Transverse colon (tissue), 4 donors: ENCODE measurements around the gene EXOC5.

Experiments used
- CTCF ChIP-seq, 5 experiments: fragments of 200-600 bp in 3 of 5; fragments of 450-650 bp in 2 of 5; sonication (generic) in 3 of 5; IDR thresholded peaks; 1 replicate in 2 of 5; 2 replicates in 3 of 5; pipeline ENCODE4 v1.5.1; 2016 to 2017; ENCODE audit warnings: antibody characterized with exemption in 5 of 5, inconsistent platforms in 3 of 5, mild to moderate bottlenecking in 2 of 5, moderate library complexity in 1 of 5
- EP300 ChIP-seq: sonication (generic); formaldehyde crosslinking; IDR thresholded peaks from one replicate; pipeline ENCODE4 v1.6.1; 2017; ENCODE audit warnings: antibody characterized with exemption, low read depth
- POLR2A ChIP-seq: fragments of 450-650 bp; IDR thresholded peaks from one replicate; pipeline ENCODE4 v1.6.1; 2016; ENCODE audit warnings: antibody characterized with exemption, mild to moderate bottlenecking, moderate library complexity
- POLR2AphosphoS5 ChIP-seq, 3 donors: sonication (generic); formaldehyde crosslinking; IDR thresholded peaks; one replicate each; pipeline ENCODE4 v1.6.1; 2016; ENCODE audit warnings: antibody characterized with exemption in 3 of 3

- TF ChIP-seq POLR2A (no peak), CTCF (IDR thresholded peaks at IDR 0.05) (no peak), EP300 (no peak), POLR2AphosphoS5 (IDR thresholded peaks at IDR 0.05) (no peak)
Observed at GRCh38 chr14:57182760-57183503, 85.8 kb downstream of the EXOC5 start.
